ENCODE measurements around the gene H2AZ2. TPM values are rescaled to one million over a fixed set of nuclear protein-coding genes. Genes with fewer than 3 reads are reported as not detected.

H2AZ2 gene
- total RNA-seq, result 10 to 100 TPM; 46.5 to 59.9 TPM

DNA sequence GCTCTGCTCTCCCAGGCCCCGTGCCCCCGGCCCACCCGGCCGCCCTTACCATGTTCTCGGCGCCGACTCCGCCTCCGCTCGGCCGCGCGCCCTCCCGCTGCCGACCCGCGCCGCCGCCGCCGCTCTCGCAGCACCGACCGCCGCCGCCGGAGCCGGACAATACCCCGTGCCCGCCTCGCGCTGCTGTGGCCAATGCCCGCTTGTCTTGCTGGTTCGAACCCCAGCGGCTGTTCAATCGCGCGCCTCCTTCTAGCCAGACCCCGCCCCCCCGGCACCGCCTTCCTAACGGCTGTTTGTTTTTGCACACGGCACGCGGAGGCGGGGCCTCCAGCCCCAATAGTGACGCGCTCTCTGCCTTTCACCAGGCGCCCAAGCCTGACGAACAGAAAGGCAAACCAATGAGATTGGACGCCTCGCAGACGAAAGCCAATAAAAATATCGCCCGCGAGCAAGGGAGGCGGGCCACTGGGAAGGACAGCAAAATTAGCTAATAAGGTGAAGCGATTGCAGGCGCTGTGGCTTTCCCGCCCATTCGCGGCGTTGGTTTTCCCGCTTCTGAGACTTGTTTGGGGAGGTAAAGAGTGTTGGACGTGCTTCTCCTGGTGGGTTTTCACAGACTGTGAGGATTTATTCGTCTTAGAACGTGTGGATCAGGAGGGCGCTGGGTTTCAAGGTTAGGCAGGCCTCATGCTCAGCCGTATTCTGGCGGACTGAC, at the start of gene H2AZ2:
H2AZ2 (minus strand) TSS at position 168 of the 715 bp plus-strand sequence; CDS start at position 52, 116 bp downstream.
- Histone ChIP-seq H3K36me3 (replicated peaks in 1 of 2; ENCODE audit: insufficient read depth in 1 of 2, low read depth in 2 of 2) (no peaks in the 10 kb centered on the region), H3K9me3 (no peaks in the 10 kb centered on the region), H3K27me3 (no peaks in the 10 kb centered on the region), H3K27ac (peak within 1 kb of the TSS; percentile 95 to 99 (median 96)), H3K4me3 (peak within 1 kb of the TSS; percentile 54 to 63), H3K4me1 (peaks cover 21% of the 10 kb centered on the region)
- WGBS, 2 donors, result 0% methylated on average over 25 to 68 of the region's 70 CpGs
- TF ChIP-seq, protein P1, sequence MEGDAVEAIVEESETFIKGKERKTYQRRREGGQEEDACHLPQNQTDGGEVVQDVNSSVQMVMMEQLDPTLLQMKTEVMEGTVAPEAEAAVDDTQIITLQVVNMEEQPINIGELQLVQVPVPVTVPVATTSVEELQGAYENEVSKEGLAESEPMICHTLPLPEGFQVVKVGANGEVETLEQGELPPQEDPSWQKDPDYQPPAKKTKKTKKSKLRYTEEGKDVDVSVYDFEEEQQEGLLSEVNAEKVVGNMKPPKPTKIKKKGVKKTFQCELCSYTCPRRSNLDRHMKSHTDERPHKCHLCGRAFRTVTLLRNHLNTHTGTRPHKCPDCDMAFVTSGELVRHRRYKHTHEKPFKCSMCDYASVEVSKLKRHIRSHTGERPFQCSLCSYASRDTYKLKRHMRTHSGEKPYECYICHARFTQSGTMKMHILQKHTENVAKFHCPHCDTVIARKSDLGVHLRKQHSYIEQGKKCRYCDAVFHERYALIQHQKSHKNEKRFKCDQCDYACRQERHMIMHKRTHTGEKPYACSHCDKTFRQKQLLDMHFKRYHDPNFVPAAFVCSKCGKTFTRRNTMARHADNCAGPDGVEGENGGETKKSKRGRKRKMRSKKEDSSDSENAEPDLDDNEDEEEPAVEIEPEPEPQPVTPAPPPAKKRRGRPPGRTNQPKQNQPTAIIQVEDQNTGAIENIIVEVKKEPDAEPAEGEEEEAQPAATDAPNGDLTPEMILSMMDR (IDR thresholded peaks at IDR 0.05), result peak in 1 of 7 experiments; percentile 4
- peak; percentile 75 to 84 (median 82) for TF ChIP-seq POLR2A (IDR thresholded peaks at IDR 0.05)
- intact Hi-C loops (cut with DNase I), result no loop called here
- DNase-seq, result peak; percentile 100
- ATAC-seq, result peak; percentile 94

DNA sequence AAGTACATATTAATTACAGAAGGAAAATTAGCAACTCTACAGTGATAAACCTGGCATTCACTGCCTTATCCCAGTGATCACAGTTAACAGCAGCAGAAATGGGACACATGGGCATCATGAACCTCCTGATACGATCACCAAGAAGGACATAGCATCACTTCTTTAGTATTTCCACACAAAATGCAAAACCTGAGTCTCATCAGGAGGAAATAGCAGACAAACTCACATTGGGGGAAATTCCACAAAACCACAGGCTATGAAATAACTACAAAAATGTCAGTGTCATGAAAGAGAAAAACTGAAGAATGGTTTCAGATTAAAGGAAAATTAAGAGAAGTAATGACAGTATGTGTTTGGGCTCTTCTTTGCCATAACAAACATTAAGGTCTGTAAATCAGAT, 49.4 kb upstream of the H2AZ2 start:
- TF ChIP-seq, protein P1 (IDR thresholded peaks at IDR 0.05), result no peak
- no peak for TF ChIP-seq POLR2A (IDR thresholded peaks at IDR 0.05)
- ATAC-seq, result no peak
- Histone ChIP-seq H3K36me3 (replicated peaks in 1 of 2; ENCODE audit: insufficient read depth in 1 of 2, low read depth in 2 of 2) (no peaks in the 10 kb centered on the region), H3K4me1 (peaks cover 13% of the 10 kb centered on the region), H3K27ac (no peak overlapping the region), H3K27me3 (no peaks in the 10 kb centered on the region), H3K4me3 (no peak overlapping the region), H3K9me3 (no peaks in the 10 kb centered on the region)
- 68 to 76% methylated on average over 1 of the region's 1 CpG for WGBS, 2 donors
- DNase-seq, result no peak
- intact Hi-C loops (cut with DNase I), result no loop called here

DNA sequence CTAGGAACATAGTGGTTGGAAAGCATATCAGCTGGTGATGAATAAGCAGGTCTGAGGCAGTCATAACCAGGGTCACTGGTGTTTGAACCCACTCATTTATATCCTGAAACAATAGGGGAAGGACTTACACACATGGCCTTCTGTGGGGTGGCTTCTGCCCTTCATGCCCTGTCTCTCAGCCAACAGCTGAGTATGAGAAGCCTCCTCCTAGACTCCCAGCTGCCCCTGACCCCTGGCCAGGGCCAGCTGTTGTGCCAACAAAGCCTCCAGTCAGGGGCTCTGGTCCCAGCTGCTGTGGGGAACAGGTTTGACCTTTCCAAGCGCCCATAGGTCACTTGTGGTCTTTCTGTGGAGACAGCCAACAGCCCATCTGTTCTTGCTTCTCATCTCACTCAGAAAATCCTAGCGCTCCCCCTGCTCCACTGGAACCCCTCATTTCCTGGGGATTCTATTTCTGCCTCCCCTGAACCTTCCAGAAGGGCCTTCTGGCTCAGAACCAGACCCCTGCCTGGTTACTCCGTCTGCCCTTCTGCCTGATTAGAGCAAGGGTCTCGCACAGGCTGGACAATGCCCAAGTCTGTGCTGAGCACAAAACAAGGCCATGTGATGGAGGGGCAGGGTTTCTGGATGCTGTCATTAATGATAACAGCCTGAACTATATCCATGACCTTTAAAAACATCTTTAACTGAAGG, 47.1 kb upstream of the H2AZ2 start:
- ATAC-seq (no peak), DNase-seq (no peak)
- Histone ChIP-seq H3K9me3 (no peaks in the 10 kb centered on the region), H3K4me3 (no peak overlapping the region), H3K4me1 (peaks cover 13% of the 10 kb centered on the region), H3K36me3 (replicated peaks in 1 of 2; ENCODE audit: insufficient read depth in 1 of 2, low read depth in 2 of 2) (no peaks in the 10 kb centered on the region), H3K27ac (no peak overlapping the region), H3K27me3 (no peaks in the 10 kb centered on the region)
- 83 to 86% methylated on average over 4 of the region's 4 CpGs for WGBS, 2 donors
- intact Hi-C loops (cut with DNase I), result no loop called here
- TF ChIP-seq, protein P1 (IDR thresholded peaks at IDR 0.05), result no peak
- no peak for TF ChIP-seq POLR2A (IDR thresholded peaks at IDR 0.05)

DNA sequence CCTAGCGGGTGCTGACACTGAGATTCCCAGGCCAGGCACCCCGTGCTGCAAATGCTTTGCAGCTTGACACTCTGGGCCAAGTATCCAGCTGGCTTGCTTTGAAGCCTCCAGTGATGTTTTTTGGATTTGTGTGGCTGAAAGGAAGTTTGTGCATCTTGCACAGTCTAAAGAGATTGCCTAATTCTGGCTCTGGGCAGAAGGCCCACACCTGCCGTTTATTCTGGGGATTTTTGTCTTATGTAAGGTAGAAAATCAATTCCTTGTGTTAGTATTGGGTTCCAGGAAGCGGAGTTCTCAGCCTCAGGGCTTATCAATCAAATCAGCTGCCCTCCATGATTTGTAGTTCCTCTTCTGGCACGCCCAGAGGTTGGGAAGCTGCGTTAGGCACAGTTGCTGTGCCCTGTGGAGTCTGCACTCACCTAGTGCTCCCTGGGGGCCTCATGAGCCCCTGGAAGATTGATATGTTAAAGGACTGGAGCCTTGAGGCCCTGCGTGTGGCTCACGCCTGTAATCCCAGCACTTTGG, 45.9 kb upstream of the H2AZ2 start:
- peak overlapping the region in 3 of 4 donors; percentile 60 to 74 (median 60) for H3K27ac ChIP-seq
- intact Hi-C loops (cut with DNase I), result no loop called here
- peak; percentile 92 for ATAC-seq

More for the DNA sequence above, 45.9 kb upstream of the H2AZ2 start:
- Histone ChIP-seq H3K4me1 (peaks cover 13% of the 10 kb centered on the region), H3K36me3 (replicated peaks in 1 of 2; ENCODE audit: insufficient read depth in 1 of 2, low read depth in 2 of 2) (no peaks in the 10 kb centered on the region), H3K4me3 (no peak overlapping the region), H3K27me3 (no peaks in the 10 kb centered on the region), H3K9me3 (no peaks in the 10 kb centered on the region)
- peak; percentile 27 to 52 (median 36) for DNase-seq
- TF ChIP-seq, protein P1 (IDR thresholded peaks at IDR 0.05), result no peak
- no peak for TF ChIP-seq POLR2A (IDR thresholded peaks at IDR 0.05)
- 39 to 46% methylated on average over 7 to 8 of the region's 8 CpGs for WGBS, 2 donors

Data from body of pancreas (tissue), 4 donors.